GM12878 (cell line): ENCODE measurements around the gene SPATA6. TPM values are rescaled to one million over a fixed set of nuclear protein-coding genes. Genes with fewer than 3 reads are reported as not detected.

ENCODE experiments used
- ATAC-seq: fragments of 200-7000 bp; cut with Tn5 transposase; 3 replicates; pipeline ENCODE4 v1.9.1; 2020; ENCODE audit warnings: mild to moderate bottlenecking, moderate library complexity
- BruUV-seq: library from RNA; stranded (reverse); fragments of 400-500 nt; replicated peaks from 2 replicates; lab custom pipeline; 2021; lab: Mats Ljungman, UMichigan
- CTCF ChIA-PET: fragments of 300-600 bp; sonication (Branson Sonifier 250); formaldehyde crosslinking; extraction: SDS; loops from one replicate; lab custom pipeline; 2021; ENCODE audit warnings: inconsistent platforms; lab: Yijun Ruan, JAX
- POLR2A ChIA-PET: fragments of 350-600 bp; formaldehyde crosslinking; extraction: SDS; loops from one replicate; lab custom pipeline; 2021; ENCODE audit warnings: inconsistent platforms; lab: Charles Lee
- RAD21 ChIA-PET: fragments of 300-600 bp; sonication (Branson Sonifier 250); formaldehyde crosslinking; loops from one replicate; lab custom pipeline; 2023; ENCODE audit warnings: antibody characterized with exemption; ENCODE audit not compliant: unreplicated experiment; lab: Charles Lee
- SMC1A ChIA-PET: fragments of 300-600 bp; sonication (Branson Sonifier 250); formaldehyde crosslinking; loops from one replicate; lab custom pipeline; 2023; ENCODE audit not compliant: unreplicated experiment, uncharacterized antibody; lab: Charles Lee
- DNase-seq: peaks from one replicate; pipeline ENCODE4 v3.0.0-alpha.2; 2011; ENCODE audit warnings: low read depth, low spot score
- FAIRE-seq: peaks from 3 replicates; lab custom pipeline; 2011; peaks lifted over from hg19 to GRCh38; lab: Jason Lieb, UNC
- H2AFZ ChIP-seq: 2 replicates; pipeline ENCODE4 v1.6.0; 2011; ENCODE audit warnings: low read depth, low read length, control low read depth; ENCODE audit not compliant: control insufficient read depth
- H3K27ac ChIP-seq: 2 replicates; pipeline ENCODE4 v1.5.1; 2011; ENCODE audit warnings: control low read depth; ENCODE audit not compliant: control insufficient read depth, insufficient read depth
- H3K27me3 ChIP-seq, 2 experiments: replicated peaks in 1 of 2; 2 replicates each; pipeline versions ENCODE4 v1.6.0 to v1.6.1; 2011; ENCODE audit warnings: low read length in 1 of 2; ENCODE audit not compliant: control insufficient read depth in 2 of 2, insufficient read depth in 2 of 2
- H3K36me3 ChIP-seq, 2 experiments: 2 replicates each; pipeline ENCODE4 v1.5.1; 2011; ENCODE audit warnings: low read length in 1 of 2; ENCODE audit not compliant: control insufficient read depth in 2 of 2, insufficient read depth in 2 of 2
- H3K4me1 ChIP-seq: 2 replicates; pipeline ENCODE4 v1.6.1; 2011; ENCODE audit warnings: mild to moderate bottlenecking, low read length, moderate library complexity, mixed read lengths; ENCODE audit not compliant: control insufficient read depth, insufficient read depth
- H3K4me2 ChIP-seq: 2 replicates; pipeline ENCODE4 v1.6.0; 2011; ENCODE audit warnings: control low read depth; ENCODE audit not compliant: control insufficient read depth, insufficient read depth
- H3K4me3 ChIP-seq: fragments of 200-600 bp; sonication (generic); 2 replicates; pipeline ENCODE4 v1.5.1; 2016
- H3K79me2 ChIP-seq: 2 replicates; pipeline ENCODE4 v1.6.0; 2011; ENCODE audit warnings: low read length; ENCODE audit not compliant: control insufficient read depth, insufficient read depth
- H3K9ac ChIP-seq: 2 replicates; pipeline ENCODE4 v1.8.0; 2011; ENCODE audit warnings: low read length, control low read depth, mixed read lengths; ENCODE audit not compliant: control insufficient read depth, insufficient read depth
- H3K9me3 ChIP-seq: replicated peaks from 3 replicates; pipeline ENCODE4 v1.5.1; 2011; ENCODE audit warnings: mild to moderate bottlenecking, low read length; ENCODE audit not compliant: control insufficient read depth, insufficient read depth
- H4K20me1 ChIP-seq: 2 replicates; pipeline ENCODE4 v1.6.0; 2011; ENCODE audit not compliant: control insufficient read depth, insufficient read depth
- CBX3 ChIP-seq: fragments of 200-600 bp; sonication (generic); IDR thresholded peaks from 2 replicates; pipeline ENCODE4 v1.6.1; 2016; ENCODE audit warnings: low read depth, borderline replicate concordance
- CBX5 ChIP-seq: sonication (generic); IDR thresholded peaks from 2 replicates; pipeline ENCODE4 v1.6.1; 2016; ENCODE audit warnings: low read depth, moderate library complexity, mild to moderate bottlenecking, inconsistent platforms
- CREB1 ChIP-seq: IDR thresholded peaks from 2 replicates; pipeline ENCODE4 v1.6.1; 2012; ENCODE audit warnings: low read depth, mild to moderate bottlenecking, inconsistent platforms
- E2F4 ChIP-seq: IDR thresholded peaks from 2 replicates; pipeline ENCODE4 v1.6.1; 2012; ENCODE audit warnings: low read depth, low read length, improper control_type of control experiment
- EED ChIP-seq: sonication (generic); IDR thresholded peaks from 2 replicates; pipeline ENCODE4 v1.6.1; 2016; ENCODE audit warnings: antibody characterized with exemption, low read depth
- FOXK2 ChIP-seq: fragments of 450-650 bp; IDR thresholded peaks from 2 replicates; pipeline ENCODE4 v1.6.1; 2017; ENCODE audit warnings: mild to moderate bottlenecking, moderate library complexity
- FOXM1 ChIP-seq: IDR thresholded peaks from 2 replicates; pipeline ENCODE4 v1.6.1; 2012; ENCODE audit warnings: low read depth, mild to moderate bottlenecking, inconsistent platforms, low read length, moderate library complexity
- JUNB ChIP-seq: IDR thresholded peaks from 2 replicates; pipeline ENCODE4 v1.6.1; 2016; ENCODE audit warnings: antibody characterized with exemption, mild to moderate bottlenecking
- NFXL1 ChIP-seq: fragments of 450-650 bp; IDR thresholded peaks from 2 replicates; pipeline ENCODE4 v1.6.1; 2017; ENCODE audit warnings: antibody characterized with exemption, mild to moderate bottlenecking, borderline replicate concordance
- NFYB ChIP-seq: IDR thresholded peaks from 2 replicates; pipeline ENCODE4 v1.6.1; 2011; ENCODE audit warnings: low read depth, mild to moderate bottlenecking, low read length, improper control_type of control experiment, moderate library complexity; ENCODE audit not compliant: insufficient read depth
- NR2C1 ChIP-seq: fragments of 450-650 bp; IDR thresholded peaks from 2 replicates; pipeline ENCODE4 v1.6.1; 2017; ENCODE audit warnings: antibody characterized with exemption, mild to moderate bottlenecking, moderate library complexity
- POLR2A ChIP-seq: IDR thresholded peaks from 2 replicates; pipeline ENCODE4 v1.6.1; 2011; ENCODE audit warnings: low read depth, mild to moderate bottlenecking, low read length
- RAD51 ChIP-seq: fragments of 450-650 bp; IDR thresholded peaks from 2 replicates; pipeline ENCODE4 v1.6.1; 2016; ENCODE audit warnings: moderate library complexity, mild to moderate bottlenecking, inconsistent platforms
- SIN3A ChIP-seq: IDR thresholded peaks from 2 replicates; pipeline ENCODE4 v1.6.1; 2012; ENCODE audit warnings: low read depth, low read length, improper control_type of control experiment
- SMC3 ChIP-seq: IDR thresholded peaks from 2 replicates; pipeline ENCODE4 v1.6.1; 2011; ENCODE audit warnings: low read length, improper control_type of control experiment, borderline replicate concordance
- TAF1 ChIP-seq: IDR thresholded peaks from 2 replicates; pipeline ENCODE4 v1.6.1; 2011; ENCODE audit warnings: mild to moderate bottlenecking, low read depth, low read length, borderline replicate concordance
- USF2 ChIP-seq: IDR thresholded peaks from 2 replicates; pipeline ENCODE4 v1.6.1; 2011; ENCODE audit warnings: low read depth, low read length, improper control_type of control experiment, borderline replicate concordance
- WGBS: methylation state at CpG from one replicate; pipeline ENCODE4 v1.1.6; 2016; ENCODE audit warnings: low lambda C conversion rate; ENCODE audit not compliant: insufficient replicate concordance, insufficient coverage; ENCODE audit errors: missing lambda C conversion rate; 5-methylcytosine and 5-hydroxymethylcytosine counted together
- in situ Hi-C: fragments of 300-500 bp; cut with MboI; formaldehyde crosslinking; loops from 9 replicates; pipeline ENCODE4 v1.14.3; 2018; ENCODE audit warnings: mixed read lengths
- intact Hi-C: fragments of 100-400 bp; cut with micrococcal nuclease; formaldehyde crosslinking; loops from one replicate; pipeline ENCODE4 v1.14.2; 2022; ENCODE audit not compliant: unreplicated experiment
- polyA plus RNA-seq, 11 experiments: library from polyadenylated mRNA; depleted of rRNA in 4 of 11; unstranded in 6 of 11; stranded (reverse) in 5 of 11; fragments of >200 nt; fragmentation: Nextera tagmentation in 4 of 11; fragmentation: Illumina TruSeq in 1 of 11; extraction: Ambion mirVana in 4 of 11; extraction: Trizol in 1 of 11; gene quantifications; 1 replicate in 1 of 11; 2 replicates in 10 of 11; pipeline versions ENCODE4 v1.2.1 to v1.2.3, GENCODE V29; 2011 to 2016; ENCODE audit warnings: inconsistent platforms in 2 of 11, missing spikeins in 2 of 11, low read depth in 1 of 11
- total RNA-seq, 4 experiments: library from RNA; depleted of rRNA in 3 of 4; stranded (reverse); fragments of >200 nt in 3 of 4; fragmentation: Illumina TruSeq in 1 of 4; extraction: Trizol in 1 of 4; gene quantifications; 2 replicates each; pipeline versions ENCODE4 v1.2.1 to v1.2.3, GENCODE V29; 2013 to 2021
- TF ChIP-seq, protein P1 (sequence below): fragments of 450-650 bp; IDR thresholded peaks from 2 replicates; pipeline ENCODE4 v1.6.1; 2016; ENCODE audit warnings: mild to moderate bottlenecking

Gene SPATA6
- total and polyA plus RNA-seq, 10 of the 15 experiments (the other 5 are each of a cell fraction or from before 2014, with no cell fraction given) = 0.29 TPM; not detected in 9

- H3K4me3 ChIP-seq = no peak overlapping the region
- no peaks in the 10 kb centered on the region for H3K27me3 ChIP-seq
- no peak for FAIRE-seq
- ChIA-PET SMC1A (no interaction called here), POLR2A (no interaction called here), RAD21 (no interaction called here), CTCF (no interaction called here)
- no peaks in the 10 kb centered on the region for H4K20me1 ChIP-seq
- TF ChIP-seq RAD51 (no peak), TAF1 (no peak), POLR2A (no peak), FOXK2 (no peak), E2F4 (no peak), EED (no peak), FOXM1 (no peak), NFXL1 (no peak), CREB1 (no peak), JUNB (no peak), USF2 (no peak), NFYB (no peak), SIN3A (no peak), SMC3 (no peak), NR2C1 (no peak), CBX5 (no peak), CBX3 (no peak)
- TF ChIP-seq, protein P1, sequence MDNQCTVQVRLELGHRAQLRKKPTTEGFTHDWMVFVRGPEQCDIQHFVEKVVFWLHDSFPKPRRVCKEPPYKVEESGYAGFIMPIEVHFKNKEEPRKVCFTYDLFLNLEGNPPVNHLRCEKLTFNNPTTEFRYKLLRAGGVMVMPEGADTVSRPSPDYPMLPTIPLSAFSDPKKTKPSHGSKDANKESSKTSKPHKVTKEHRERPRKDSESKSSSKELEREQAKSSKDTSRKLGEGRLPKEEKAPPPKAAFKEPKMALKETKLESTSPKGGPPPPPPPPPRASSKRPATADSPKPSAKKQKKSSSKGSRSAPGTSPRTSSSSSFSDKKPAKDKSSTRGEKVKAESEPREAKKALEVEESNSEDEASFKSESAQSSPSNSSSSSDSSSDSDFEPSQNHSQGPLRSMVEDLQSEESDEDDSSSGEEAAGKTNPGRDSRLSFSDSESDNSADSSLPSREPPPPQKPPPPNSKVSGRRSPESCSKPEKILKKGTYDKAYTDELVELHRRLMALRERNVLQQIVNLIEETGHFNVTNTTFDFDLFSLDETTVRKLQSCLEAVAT = no peak
- intact Hi-C loops (no loop called here), in situ Hi-C loops (no loop called here)
- 34% methylated on average over 4 of the region's 4 CpGs for whole genome bisulfite sequencing
- no peak overlapping the region for H3K9ac ChIP-seq
- no TSS peak for BruUV-seq
- H3K36me3 ChIP-seq = no peaks in the 10 kb centered on the region
- no peak for DNase-seq
- H3K27ac ChIP-seq = no peak overlapping the region
- H2AFZ ChIP-seq = no peak overlapping the region
- no peaks in the 10 kb centered on the region for H3K79me2 ChIP-seq
- no peak overlapping the region for H3K4me2 ChIP-seq
- H3K9me3 ChIP-seq = no peaks in the 10 kb centered on the region
- H3K4me1 ChIP-seq = no peaks in the 10 kb centered on the region
- no peak for ATAC-seq
Measured at GRCh38 chr1:48415050-48415449, 57.0 kb downstream of the SPATA6 start.
